ENCODE measurements around the gene SAMD11. TPM values are rescaled to one million over a fixed set of nuclear protein-coding genes. Genes with fewer than 3 reads are reported as not detected.

The SAMD11 gene
- total and polyA plus RNA-seq, 2 of the 8 experiments (the other 6 are each of a cell fraction or from before 2014, with no cell fraction given) = 0.18 to 0.30 TPM

DNA sequence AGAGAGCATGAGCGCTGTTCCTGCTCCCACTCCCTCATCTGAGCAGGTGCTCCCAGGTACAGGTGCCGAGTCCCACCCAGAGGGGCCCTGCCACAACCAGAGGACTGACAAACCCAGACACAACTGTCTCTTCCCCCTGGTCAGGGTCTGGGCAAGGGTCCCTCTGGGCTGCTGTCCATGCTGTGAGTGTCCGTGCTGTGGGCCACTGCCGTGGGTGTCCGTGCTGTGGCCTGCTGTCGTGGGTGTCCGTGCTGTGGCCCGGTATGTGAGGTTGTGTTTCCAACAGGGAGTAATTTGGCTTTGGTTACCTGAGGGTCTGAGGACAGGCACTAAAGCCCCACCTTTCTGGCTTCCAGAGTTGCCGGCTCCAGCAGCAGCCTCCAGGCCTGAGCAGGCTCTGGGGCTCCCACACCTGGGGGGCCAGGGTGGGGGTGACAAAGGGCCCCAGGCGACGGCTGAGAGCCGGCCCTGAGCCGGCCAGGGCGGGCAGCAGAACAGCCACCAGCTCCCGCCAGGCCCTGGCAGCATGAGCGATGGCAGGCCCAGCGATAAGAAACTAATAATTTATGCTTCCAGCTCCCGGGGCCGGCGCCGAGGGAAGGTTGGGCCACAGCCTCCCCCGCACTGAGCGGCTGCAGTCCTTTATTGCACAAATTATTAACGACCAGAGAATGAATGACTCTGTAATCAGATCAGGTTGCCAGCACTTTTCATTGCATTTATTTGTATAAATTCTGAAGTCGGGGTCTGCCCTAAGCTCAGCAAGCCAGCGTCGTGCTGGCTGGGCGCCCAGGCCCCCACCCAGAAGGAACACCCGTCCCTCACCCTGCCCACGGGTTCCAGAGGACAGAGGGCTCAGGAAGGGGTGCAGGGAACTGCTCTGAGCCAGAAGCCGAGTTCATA lies 7.3 kb upstream of the SAMD11 start (continued):
- no peak for TF ChIP-seq SAP30 (IDR thresholded peaks at IDR 0.05; ENCODE audit: insufficient read depth, insufficient replicate concordance, low read length)
- no peak for TF ChIP-seq PHF8 (conservative IDR thresholded peaks at IDR 0.05; ENCODE audit: low read depth, low read length)
- TF ChIP-seq SP1 (IDR thresholded peaks at IDR 0.05; ENCODE audit: low read depth, low read length) = no peak
- TF ChIP-seq MAFK (IDR thresholded peaks at IDR 0.05; ENCODE audit: low read depth, low read length) = no peak
- no peak for TF ChIP-seq TCF12 (IDR thresholded peaks at IDR 0.05; ENCODE audit: low read depth, low read length)
- TF ChIP-seq SP4 (IDR thresholded peaks at IDR 0.05; ENCODE audit: low read length) = no peak
- TF ChIP-seq RNF2 (IDR thresholded peaks at IDR 0.05; ENCODE audit: borderline replicate concordance, low read depth, low read length, missing control alignments, poor library complexity, severe bottlenecking) = no peak
- TF ChIP-seq BACH1 (IDR thresholded peaks at IDR 0.05; ENCODE audit: low read length) = no peak
